Loucy (cell line): Measurements from ENCODE around the gene ZNF814.
"Not testable (repeated sequence)": the region's sequence is repeated elsewhere in the genome, so short reads cannot be mapped to it uniquely, and the experiment has no call there.

Experiments used
- H2AFZ ChIP-seq: fragments of 200-600 bp; sonication (generic); 2 replicates; pipeline ENCODE4 v1.6.0; 2016; ENCODE audit warnings: antibody characterized with exemption, mild to moderate bottlenecking, low read length, moderate library complexity
- H3F3A ChIP-seq: fragments of 200-600 bp; 2 replicates; pipeline ENCODE4 v1.6.0; 2016; ENCODE audit warnings: antibody characterized with exemption, low read depth, mild to moderate bottlenecking
- H3K27me3 ChIP-seq: fragments of 200-600 bp; sonication (generic); 2 replicates; pipeline ENCODE4 v1.6.1; 2014; ENCODE audit warnings: low read length, mild to moderate bottlenecking; ENCODE audit not compliant: insufficient read depth, poor library complexity, severe bottlenecking
- H3K36me3 ChIP-seq: fragments of 200-600 bp; sonication (generic); 2 replicates; pipeline ENCODE4 v1.6.1; 2016; ENCODE audit warnings: low read length; ENCODE audit not compliant: insufficient read depth
- H3K4me1 ChIP-seq: fragments of 200-600 bp; sonication (generic); 2 replicates; pipeline ENCODE4 v1.5.1; 2014; ENCODE audit warnings: low read length, mild to moderate bottlenecking; ENCODE audit not compliant: insufficient read depth, poor library complexity, severe bottlenecking
- H3K4me2 ChIP-seq: fragments of 200-600 bp; sonication (generic); 2 replicates; pipeline ENCODE4 v1.6.0; 2014; ENCODE audit warnings: antibody characterized with exemption, low read length, low read depth, mild to moderate bottlenecking; ENCODE audit not compliant: poor library complexity, severe bottlenecking
- H3K4me3 ChIP-seq: fragments of 200-600 bp; sonication (generic); 2 replicates; pipeline ENCODE4 v1.5.1; 2014; ENCODE audit warnings: low read length, mild to moderate bottlenecking, mixed read lengths; ENCODE audit not compliant: poor library complexity, severe bottlenecking
- H3K79me2 ChIP-seq: fragments of 200-600 bp; sonication (generic); 2 replicates; pipeline ENCODE4 v1.6.1; 2014; ENCODE audit warnings: low read length; ENCODE audit not compliant: insufficient read depth
- H3K9ac ChIP-seq: fragments of 200-600 bp; sonication (generic); 2 replicates; pipeline ENCODE4 v1.6.0; 2014; ENCODE audit warnings: mild to moderate bottlenecking, low read depth, low read length, moderate library complexity; ENCODE audit not compliant: poor library complexity, severe bottlenecking
- H3K9me2 ChIP-seq: fragments of 200-600 bp; sonication (generic); replicated peaks from 2 replicates; pipeline ENCODE4 v1.6.1; 2016; ENCODE audit warnings: low read depth, low read length, mixed read lengths
- H3K9me3 ChIP-seq: fragments of 200-600 bp; sonication (generic); 2 replicates; pipeline ENCODE4 v1.6.1; 2014; ENCODE audit warnings: mild to moderate bottlenecking, antibody characterized with exemption, low read length, low read depth; ENCODE audit not compliant: insufficient read depth
- H4K20me1 ChIP-seq: fragments of 200-600 bp; sonication (generic); 2 replicates; pipeline ENCODE4 v1.6.0; 2014; ENCODE audit warnings: antibody characterized with exemption, low read length, mild to moderate bottlenecking; ENCODE audit not compliant: insufficient read depth, poor library complexity, severe bottlenecking
- EZH2phosphoT487 ChIP-seq: fragments of 200-600 bp; IDR thresholded peaks from 2 replicates; pipeline ENCODE4 v1.6.1; 2018; ENCODE audit warnings: antibody characterized with exemption, mild to moderate bottlenecking, moderate library complexity, borderline replicate concordance
- TF ChIP-seq, protein P1 (sequence below): fragments of 200-600 bp; sonication (generic); conservative IDR thresholded peaks from 2 replicates; pipeline ENCODE4 v1.5.1; 2014; ENCODE audit warnings: mild to moderate bottlenecking, antibody characterized with exemption, low read length

ZNF814 gene

DNA sequence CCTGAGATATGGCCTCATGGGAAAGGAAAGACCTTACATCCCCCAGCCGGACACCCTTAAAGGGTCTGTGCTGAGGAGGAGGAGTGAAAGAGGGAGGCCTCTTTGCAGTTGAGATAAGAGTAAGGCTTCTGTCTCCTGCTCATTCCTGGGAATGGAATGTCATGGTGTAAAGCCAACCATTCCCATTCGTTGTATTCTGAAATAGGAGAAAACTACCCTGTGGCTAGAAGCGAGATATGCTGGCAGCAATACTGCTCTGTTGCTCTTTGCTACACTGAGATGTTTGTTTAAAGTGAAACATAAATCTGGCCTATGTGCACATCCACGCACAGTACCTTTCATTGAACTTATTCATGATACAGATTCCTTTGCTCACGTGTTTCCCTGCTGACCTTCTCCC is 59.5 kb downstream of the ZNF814 start:
- Histone ChIP-seq H3K4me1 (peaks cover 1% of the 10 kb centered on the region), H3K36me3 (no peaks in the 10 kb centered on the region), H4K20me1 (no peaks in the 10 kb centered on the region), H3K9ac (no peak overlapping the region), H3K27me3 (no peaks in the 10 kb centered on the region), H2AFZ (no peak overlapping the region), H3K79me2 (peaks cover 32% of the 10 kb centered on the region; the same call in 1 of the 2 replicates), H3K4me3 (no peak overlapping the region), H3K9me2 (no peaks in the 10 kb centered on the region), H3K9me3 (no peaks in the 10 kb centered on the region), H3F3A (no peaks in the 10 kb centered on the region), H3K4me2 (no peak overlapping the region)
- TF ChIP-seq EZH2phosphoT487: no peak
- TF ChIP-seq, protein P1, sequence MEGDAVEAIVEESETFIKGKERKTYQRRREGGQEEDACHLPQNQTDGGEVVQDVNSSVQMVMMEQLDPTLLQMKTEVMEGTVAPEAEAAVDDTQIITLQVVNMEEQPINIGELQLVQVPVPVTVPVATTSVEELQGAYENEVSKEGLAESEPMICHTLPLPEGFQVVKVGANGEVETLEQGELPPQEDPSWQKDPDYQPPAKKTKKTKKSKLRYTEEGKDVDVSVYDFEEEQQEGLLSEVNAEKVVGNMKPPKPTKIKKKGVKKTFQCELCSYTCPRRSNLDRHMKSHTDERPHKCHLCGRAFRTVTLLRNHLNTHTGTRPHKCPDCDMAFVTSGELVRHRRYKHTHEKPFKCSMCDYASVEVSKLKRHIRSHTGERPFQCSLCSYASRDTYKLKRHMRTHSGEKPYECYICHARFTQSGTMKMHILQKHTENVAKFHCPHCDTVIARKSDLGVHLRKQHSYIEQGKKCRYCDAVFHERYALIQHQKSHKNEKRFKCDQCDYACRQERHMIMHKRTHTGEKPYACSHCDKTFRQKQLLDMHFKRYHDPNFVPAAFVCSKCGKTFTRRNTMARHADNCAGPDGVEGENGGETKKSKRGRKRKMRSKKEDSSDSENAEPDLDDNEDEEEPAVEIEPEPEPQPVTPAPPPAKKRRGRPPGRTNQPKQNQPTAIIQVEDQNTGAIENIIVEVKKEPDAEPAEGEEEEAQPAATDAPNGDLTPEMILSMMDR: no peak

DNA sequence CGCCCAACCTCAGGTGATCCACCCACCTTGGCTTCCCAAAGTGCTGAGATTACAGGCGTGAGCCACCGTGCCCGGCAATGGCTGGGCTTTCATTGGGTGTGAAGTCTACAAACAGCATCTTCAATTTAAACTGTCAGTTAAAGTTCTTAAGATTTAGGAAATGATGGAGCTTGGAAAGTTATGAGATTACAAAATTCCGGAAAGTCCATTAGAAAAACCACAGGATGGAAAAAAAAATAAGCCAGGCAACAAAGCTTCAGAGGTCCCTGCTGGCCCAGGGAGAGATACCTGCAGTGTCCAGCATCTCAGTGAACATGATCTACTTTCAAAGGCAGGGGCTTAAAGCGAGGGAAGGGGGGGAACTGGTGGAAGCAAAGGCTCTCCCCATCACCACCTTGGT is 63.3 kb downstream of the ZNF814 start:
- Histone ChIP-seq H3K9me3 (no peaks in the 10 kb centered on the region), H3K27me3 (no peaks in the 10 kb centered on the region), H3K79me2 (peaks cover 53% of the 10 kb centered on the region), H3K9ac (no peak overlapping the region), H4K20me1 (peaks cover under 1% of the 10 kb centered on the region), H3K4me1 (peaks cover 10% of the 10 kb centered on the region), H3K4me3 (no peak overlapping the region), H3F3A (no peaks in the 10 kb centered on the region), H3K36me3 (no peaks in the 10 kb centered on the region), H2AFZ (no peak overlapping the region), H3K4me2 (no peak overlapping the region), H3K9me2 (no peaks in the 10 kb centered on the region)
- TF ChIP-seq EZH2phosphoT487: no peak
- TF ChIP-seq, protein P1: no peak

DNA sequence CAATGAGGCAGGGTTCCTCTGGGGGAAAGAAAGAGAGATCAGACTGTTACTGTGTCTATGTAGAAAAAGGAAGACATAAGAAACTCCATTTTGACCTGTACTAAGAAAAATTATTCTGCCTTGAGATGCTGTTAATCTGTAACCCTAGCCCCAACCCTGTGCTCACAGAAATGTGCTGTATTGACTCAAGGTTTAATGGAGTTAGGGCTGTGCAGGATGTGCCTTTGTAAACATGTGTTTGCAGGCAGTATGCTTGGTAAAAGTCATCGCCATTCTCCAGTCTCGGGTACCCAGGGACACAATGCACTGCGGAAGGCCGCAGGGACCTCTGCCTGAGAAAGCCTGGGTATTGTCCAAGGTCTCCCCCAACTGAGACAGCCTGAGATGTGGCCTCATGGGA is 65.2 kb downstream of the ZNF814 start:
- H3K9me2 ChIP-seq, H4K20me1 ChIP-seq, H3K36me3 ChIP-seq, H3K9me3 ChIP-seq, H3K9ac ChIP-seq, H3K4me3 ChIP-seq, H3F3A ChIP-seq, H2AFZ ChIP-seq, H3K27me3 ChIP-seq: not testable (repeated sequence)
- Histone ChIP-seq H3K4me2 (peak overlapping the region; percentile 48), H3K79me2 (peaks cover 55% of the 10 kb centered on the region), H3K4me1 (peaks cover 21% of the 10 kb centered on the region)

DNA sequence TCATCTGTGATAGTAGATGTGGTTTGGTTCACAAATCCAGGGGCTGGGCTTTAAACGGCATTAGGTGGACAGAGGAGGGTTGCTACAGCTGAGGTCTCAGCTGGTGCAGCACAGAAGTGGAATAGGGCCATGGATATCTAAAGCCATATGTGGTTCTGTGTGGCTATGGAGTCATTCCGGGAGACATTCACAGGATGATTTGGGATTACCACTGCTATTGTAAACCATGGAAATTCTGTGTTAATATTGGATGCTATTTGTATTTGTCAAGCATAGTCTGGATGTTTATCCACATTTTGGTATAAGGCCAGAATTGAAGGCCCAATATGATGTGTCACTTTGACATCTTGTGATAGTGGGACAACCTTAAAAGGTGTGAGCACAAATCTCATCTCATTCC is 65.7 kb downstream of the ZNF814 start:
- not testable (repeated sequence) for H3K9me3 ChIP-seq

DNA sequence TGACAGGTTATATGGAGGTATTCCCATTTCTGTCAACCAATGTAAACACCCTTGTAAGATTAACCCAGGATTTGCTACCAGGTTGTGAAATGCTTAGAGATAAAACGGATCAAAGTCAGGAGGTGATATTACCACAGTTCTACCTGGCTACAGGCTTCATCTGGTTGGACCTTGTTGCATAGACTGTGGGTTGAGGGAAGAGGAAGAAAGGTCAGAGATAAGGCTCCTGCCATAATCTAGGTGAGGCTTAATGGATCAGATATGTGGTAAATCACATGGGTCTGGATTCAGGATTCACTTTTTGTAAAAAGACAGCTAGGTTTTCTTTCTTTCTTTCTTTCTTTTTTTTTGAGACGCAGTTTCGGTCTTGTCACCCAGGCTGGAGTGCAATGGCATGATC is 67.3 kb downstream of the ZNF814 start:
- H4K20me1 ChIP-seq, H3K9ac ChIP-seq, H3K36me3 ChIP-seq, H3F3A ChIP-seq, H3K9me2 ChIP-seq, H3K4me3 ChIP-seq, H2AFZ ChIP-seq, H3K9me3 ChIP-seq, H3K27me3 ChIP-seq: not testable (repeated sequence)
- Histone ChIP-seq H3K79me2 (peaks cover 55% of the 10 kb centered on the region), H3K4me2 (peak overlapping the region; percentile 94), H3K4me1 (peaks cover 21% of the 10 kb centered on the region)

More for the DNA sequence above, 65.7 kb downstream of the ZNF814 start:
- not testable (repeated sequence) for H3K27me3 ChIP-seq, H2AFZ ChIP-seq, H3K9ac ChIP-seq, H4K20me1 ChIP-seq, H3K4me3 ChIP-seq, H3K9me2 ChIP-seq, H3K36me3 ChIP-seq, H3F3A ChIP-seq
- peak overlapping the region; percentile 48 for H3K4me2 ChIP-seq
- H3K4me1 ChIP-seq: peaks cover 21% of the 10 kb centered on the region
- H3K79me2 ChIP-seq: peaks cover 55% of the 10 kb centered on the region

DNA sequence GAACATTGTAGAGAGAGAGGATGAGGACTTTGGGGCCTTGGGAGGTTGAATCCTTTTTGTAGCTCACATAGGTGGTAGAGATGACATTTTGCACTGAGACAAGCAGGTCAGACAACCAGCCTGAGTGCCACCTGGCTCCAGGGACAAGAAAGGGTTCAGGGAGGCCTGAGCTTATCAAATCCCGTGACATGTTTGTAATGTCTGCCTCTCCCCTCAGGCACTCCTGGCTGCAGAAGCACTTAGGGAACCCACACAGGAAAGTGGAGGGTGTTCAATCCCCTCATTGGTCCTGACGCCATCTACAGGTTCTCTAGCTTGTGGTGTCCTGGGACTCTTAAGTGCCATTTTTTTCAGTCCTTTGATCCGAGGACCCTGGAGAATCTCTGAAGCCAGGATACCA is 67.7 kb downstream of the ZNF814 start:
- H2AFZ ChIP-seq, H3K9me3 ChIP-seq, H3K36me3 ChIP-seq, H4K20me1 ChIP-seq, H3F3A ChIP-seq, H3K27me3 ChIP-seq, H3K9me2 ChIP-seq: not testable (repeated sequence)
- Histone ChIP-seq H3K4me1 (peaks cover 21% of the 10 kb centered on the region), H3K79me2 (peaks cover 55% of the 10 kb centered on the region), H3K4me2 (peak overlapping the region; percentile 94), H3K4me3 (peak overlapping the region; percentile 87), H3K9ac (peak overlapping the region; percentile 89)
